NB4 (cell line): ENCODE results near the gene PTEN.

Experiments
- DNase-seq: peaks from one replicate; pipeline ENCODE4 v3.0.0; 2010; ENCODE audit warnings: low read depth
- H3K4me3 ChIP-seq: one replicate; pipeline ENCODE4 v1.5.1; 2011; ENCODE audit warnings: mild to moderate bottlenecking, low read depth, low read length, moderate library complexity
- MYC ChIP-seq: IDR thresholded peaks from 2 replicates; pipeline ENCODE4 v1.6.1; 2011; ENCODE audit warnings: low read depth, low read length
- POLR2A ChIP-seq: IDR thresholded peaks from 2 replicates; pipeline ENCODE4 v1.6.1; 2011; ENCODE audit warnings: mild to moderate bottlenecking; ENCODE audit not compliant: insufficient read length; ENCODE audit errors: extremely low read depth
- TF ChIP-seq, protein P1 (sequence below): IDR thresholded peaks from 2 replicates; pipeline ENCODE4 v1.6.1; 2011; ENCODE audit warnings: low read depth, low read length
- TF ChIP-seq, protein P2 (sequence below): IDR thresholded peaks from one replicate; pipeline ENCODE4 v1.5.1; 2012; ENCODE audit warnings: low read depth, low read length

The PTEN gene

DNA sequence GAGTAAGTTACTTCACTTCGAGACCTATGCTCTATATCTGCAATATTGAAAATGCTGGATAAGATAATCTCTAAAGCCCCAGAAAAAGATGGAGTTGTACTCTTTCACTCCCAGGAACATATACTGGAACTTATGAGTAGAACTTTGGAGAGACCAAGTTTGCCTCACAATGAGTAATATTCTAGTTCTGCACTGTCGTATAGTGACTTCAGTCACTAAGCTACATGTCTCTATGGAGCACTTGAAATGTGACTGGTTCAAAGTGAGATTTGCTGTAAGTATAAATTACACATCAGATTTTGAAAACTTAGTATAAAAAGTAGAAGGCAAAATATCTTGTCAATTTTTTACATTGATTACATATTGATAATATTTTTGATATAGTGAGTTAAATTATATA is 116.4 kb downstream of the PTEN start:
- no peak for DNase-seq
- TF ChIP-seq, protein P1, sequence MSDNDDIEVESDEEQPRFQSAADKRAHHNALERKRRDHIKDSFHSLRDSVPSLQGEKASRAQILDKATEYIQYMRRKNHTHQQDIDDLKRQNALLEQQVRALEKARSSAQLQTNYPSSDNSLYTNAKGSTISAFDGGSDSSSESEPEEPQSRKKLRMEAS: no peak
- TF ChIP-seq POLR2A: no peak
- TF ChIP-seq MYC: no peak
- TF ChIP-seq, protein P2, sequence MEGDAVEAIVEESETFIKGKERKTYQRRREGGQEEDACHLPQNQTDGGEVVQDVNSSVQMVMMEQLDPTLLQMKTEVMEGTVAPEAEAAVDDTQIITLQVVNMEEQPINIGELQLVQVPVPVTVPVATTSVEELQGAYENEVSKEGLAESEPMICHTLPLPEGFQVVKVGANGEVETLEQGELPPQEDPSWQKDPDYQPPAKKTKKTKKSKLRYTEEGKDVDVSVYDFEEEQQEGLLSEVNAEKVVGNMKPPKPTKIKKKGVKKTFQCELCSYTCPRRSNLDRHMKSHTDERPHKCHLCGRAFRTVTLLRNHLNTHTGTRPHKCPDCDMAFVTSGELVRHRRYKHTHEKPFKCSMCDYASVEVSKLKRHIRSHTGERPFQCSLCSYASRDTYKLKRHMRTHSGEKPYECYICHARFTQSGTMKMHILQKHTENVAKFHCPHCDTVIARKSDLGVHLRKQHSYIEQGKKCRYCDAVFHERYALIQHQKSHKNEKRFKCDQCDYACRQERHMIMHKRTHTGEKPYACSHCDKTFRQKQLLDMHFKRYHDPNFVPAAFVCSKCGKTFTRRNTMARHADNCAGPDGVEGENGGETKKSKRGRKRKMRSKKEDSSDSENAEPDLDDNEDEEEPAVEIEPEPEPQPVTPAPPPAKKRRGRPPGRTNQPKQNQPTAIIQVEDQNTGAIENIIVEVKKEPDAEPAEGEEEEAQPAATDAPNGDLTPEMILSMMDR: no peak
- no peak overlapping the region for H3K4me3 ChIP-seq

DNA sequence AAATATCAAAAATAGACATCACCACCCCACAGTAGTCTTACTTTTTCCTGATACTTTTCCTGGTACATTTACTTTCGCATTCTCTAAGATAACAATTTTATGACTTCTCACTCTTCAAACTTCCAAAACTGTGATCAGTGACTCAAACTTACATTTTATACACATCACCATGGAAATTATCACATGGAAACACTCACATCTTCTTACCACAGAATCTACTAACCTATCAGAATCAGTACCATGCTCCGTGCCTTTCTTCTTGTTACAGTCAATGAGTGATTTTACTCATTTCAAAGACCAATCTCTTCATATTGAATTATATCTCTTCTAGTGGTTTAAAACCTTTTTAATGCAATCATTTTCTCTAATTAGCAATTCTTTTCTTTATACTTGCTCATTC is 120.3 kb downstream of the PTEN start:
- TF ChIP-seq, protein P2: no peak
- TF ChIP-seq MYC (no peak), POLR2A (no peak)
- TF ChIP-seq, protein P1: no peak
- DNase-seq: no peak
- no peak overlapping the region for H3K4me3 ChIP-seq

DNA sequence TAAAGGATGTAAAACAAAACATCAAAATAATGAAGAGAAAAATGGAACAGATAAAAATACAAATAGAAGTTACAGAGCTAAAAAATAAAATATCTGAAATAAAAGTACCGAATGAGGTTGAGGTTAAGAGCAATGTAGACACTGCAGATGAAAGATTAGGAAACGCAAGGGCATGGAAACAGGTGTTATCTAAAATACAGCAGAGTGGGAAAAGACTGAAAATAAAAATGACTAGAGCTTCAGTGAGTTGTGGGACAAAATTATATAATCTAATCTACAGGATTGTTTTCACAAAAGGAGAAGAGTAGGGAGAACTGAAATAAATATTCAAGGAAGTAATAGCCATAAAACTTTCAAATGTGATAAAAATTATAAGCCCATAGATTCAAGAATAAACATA is 123.8 kb downstream of the PTEN start:
- DNase-seq: no peak
- H3K4me3 ChIP-seq: no peak overlapping the region
- TF ChIP-seq POLR2A (no peak), MYC (no peak)
- TF ChIP-seq, protein P1: no peak
- TF ChIP-seq, protein P2: no peak

DNA sequence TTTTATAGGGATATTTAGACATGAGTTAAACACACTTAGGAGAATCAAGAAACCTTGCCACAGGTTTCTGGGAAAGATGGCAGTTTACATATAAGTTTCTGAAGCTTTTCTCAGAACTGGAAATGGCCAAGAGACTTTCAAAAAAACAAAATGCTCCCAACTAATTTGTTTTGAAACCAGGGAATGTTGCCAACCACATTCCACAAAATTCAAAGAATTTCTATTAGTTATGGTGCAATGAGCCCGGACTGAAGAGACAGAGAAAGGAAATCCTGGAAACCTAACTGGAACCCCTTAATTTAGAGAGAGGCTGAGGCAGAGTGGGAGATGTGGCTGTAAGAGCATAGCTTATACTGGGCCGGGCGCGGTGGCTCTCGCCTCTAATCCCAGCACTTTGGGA is 128.5 kb downstream of the PTEN start:
- H3K4me3 ChIP-seq: no peak overlapping the region
- no peak for DNase-seq
- TF ChIP-seq MYC: no peak
- no peak for TF ChIP-seq POLR2A
- TF ChIP-seq, protein P2: no peak
- TF ChIP-seq, protein P1: no peak

DNA sequence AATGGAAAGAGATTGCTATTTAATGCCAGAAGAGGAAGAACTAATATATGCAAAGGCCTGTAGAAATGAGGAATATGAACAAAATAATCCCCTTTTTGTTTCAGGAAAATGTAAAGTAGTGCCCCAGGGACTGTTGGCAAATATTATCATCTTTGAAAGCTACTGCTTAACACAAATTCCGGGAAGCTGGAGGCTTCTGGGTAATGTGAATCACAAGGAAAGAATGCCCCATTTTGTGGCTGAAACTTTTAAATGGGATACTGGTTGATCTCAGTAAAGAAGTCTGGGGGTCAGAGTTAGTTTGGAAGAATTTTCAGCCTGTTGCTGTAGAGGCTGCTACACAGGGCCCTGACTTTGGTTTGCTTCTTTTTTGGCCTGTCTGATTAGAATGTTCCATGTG is 141.0 kb downstream of the PTEN start:
- H3K4me3 ChIP-seq: no peak overlapping the region
- no peak for DNase-seq
- TF ChIP-seq MYC (no peak), POLR2A (no peak)
- TF ChIP-seq, protein P2: no peak
- TF ChIP-seq, protein P1: no peak

DNA sequence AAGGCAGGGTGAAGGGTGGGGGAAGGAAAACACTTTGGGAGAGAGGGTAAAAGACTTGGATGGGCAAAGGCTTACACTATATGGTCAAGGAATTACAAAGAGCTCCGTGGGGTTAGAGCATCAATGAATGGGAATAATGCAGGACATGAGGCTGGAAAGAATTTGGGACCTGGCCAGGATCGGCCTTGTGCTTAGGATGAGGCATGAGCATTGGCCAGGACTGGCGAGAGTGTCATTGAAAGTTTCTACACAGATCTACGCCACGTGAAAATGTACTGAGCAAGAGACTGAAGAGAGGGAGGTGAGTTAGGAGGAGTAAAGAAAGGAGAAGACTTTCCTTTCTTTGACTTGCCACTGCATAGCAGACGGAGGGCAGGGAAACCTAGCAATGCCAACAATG is 142.8 kb downstream of the PTEN start:
- no peak overlapping the region for H3K4me3 ChIP-seq
- DNase-seq: no peak
- TF ChIP-seq, protein P2: no peak
- TF ChIP-seq MYC (no peak), POLR2A (no peak)
- TF ChIP-seq, protein P1: no peak
